Measurements from ENCODE around the gene SLC6A18.

The SLC6A18 gene

DNA sequence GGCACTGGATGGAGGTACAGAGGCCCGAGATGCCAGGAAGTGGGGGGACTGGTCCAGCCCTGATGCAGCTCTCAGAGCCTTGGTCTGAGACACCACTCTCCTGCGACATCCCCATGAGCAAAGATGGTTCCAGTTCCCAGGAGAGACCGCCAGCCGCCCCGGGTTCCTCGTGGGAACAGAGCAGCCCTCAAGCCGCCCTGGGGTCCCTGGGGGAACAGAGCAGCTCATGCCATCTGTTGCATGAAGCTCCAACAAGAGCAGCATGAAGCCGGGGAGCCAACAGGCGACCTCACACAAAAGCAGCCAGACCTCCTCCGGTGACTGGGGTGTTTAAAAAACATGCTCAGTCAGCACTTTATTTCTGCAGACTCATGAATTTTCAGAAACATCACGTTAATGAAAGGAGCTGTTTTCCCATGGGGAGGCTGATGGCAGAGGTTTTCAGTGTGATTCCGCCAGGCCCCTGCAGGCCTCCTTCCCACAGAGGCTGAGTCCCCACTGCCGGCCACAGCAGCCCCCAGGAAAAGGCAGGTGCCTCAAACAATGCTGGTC, 6.2 kb downstream of the SLC6A18 start:
- no peaks in the 10 kb centered on the region for H3K9me2 ChIP-seq (replicated peaks; ENCODE audit: insufficient read depth, low read length)
- H3K36me3 ChIP-seq (ENCODE audit: low read length) = no peaks in the 10 kb centered on the region
- H3K27ac ChIP-seq (ENCODE audit: low read depth, low read length) = no peak overlapping the region
- no peak overlapping the region for H3K4me3 ChIP-seq (ENCODE audit: insufficient read depth, low read length, poor library complexity, severe bottlenecking)
- no peak overlapping the region for H3K4me2 ChIP-seq (ENCODE audit: low read depth, low read length, poor library complexity, severe bottlenecking)
- H3K79me2 ChIP-seq (ENCODE audit: insufficient read depth, low read length) = no peaks in the 10 kb centered on the region
- TF ChIP-seq, protein P1, sequence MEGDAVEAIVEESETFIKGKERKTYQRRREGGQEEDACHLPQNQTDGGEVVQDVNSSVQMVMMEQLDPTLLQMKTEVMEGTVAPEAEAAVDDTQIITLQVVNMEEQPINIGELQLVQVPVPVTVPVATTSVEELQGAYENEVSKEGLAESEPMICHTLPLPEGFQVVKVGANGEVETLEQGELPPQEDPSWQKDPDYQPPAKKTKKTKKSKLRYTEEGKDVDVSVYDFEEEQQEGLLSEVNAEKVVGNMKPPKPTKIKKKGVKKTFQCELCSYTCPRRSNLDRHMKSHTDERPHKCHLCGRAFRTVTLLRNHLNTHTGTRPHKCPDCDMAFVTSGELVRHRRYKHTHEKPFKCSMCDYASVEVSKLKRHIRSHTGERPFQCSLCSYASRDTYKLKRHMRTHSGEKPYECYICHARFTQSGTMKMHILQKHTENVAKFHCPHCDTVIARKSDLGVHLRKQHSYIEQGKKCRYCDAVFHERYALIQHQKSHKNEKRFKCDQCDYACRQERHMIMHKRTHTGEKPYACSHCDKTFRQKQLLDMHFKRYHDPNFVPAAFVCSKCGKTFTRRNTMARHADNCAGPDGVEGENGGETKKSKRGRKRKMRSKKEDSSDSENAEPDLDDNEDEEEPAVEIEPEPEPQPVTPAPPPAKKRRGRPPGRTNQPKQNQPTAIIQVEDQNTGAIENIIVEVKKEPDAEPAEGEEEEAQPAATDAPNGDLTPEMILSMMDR (IDR thresholded peaks at IDR 0.05; ENCODE audit: insufficient read depth, low read length, poor library complexity, severe bottlenecking) = no peak
- TF ChIP-seq EZH2phosphoT487 (conservative IDR thresholded peaks at IDR 0.05; ENCODE audit: low read length) = no peak
- no peak overlapping the region for H2AFZ ChIP-seq (ENCODE audit: low read depth, low read length, severe bottlenecking)
- no peaks in the 10 kb centered on the region for H3K27me3 ChIP-seq (ENCODE audit: low read length)
- no peak overlapping the region for H3K9ac ChIP-seq (ENCODE audit: low read length)
- H3F3A ChIP-seq (ENCODE audit: insufficient read depth) = no peaks in the 10 kb centered on the region
- H3K9me3 ChIP-seq (ENCODE audit: insufficient read depth, low read length) = no peaks in the 10 kb centered on the region
- H4K20me1 ChIP-seq (ENCODE audit: low read depth, low read length) = no peaks in the 10 kb centered on the region

DNA sequence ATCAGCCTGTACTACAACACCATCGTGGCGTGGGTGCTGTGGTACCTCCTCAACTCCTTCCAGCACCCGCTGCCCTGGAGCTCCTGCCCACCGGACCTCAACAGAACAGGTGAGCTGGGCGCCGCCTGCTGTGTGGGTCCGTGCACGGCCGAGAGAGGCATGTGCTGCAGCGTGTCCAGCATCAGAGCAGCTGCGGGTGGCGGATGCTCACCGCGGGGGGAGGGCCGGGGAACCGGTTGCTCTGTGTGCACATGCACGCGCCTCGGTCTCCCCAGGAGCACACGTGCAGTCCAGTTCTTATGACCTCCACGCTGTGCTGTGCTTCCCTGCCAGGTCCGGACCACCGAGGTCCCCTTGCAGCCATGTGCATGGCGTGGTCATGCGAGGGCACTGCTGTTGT, 7.6 kb downstream of the SLC6A18 start:
- no peak overlapping the region for H3K4me3 ChIP-seq (ENCODE audit: insufficient read depth, low read length, poor library complexity, severe bottlenecking)
- TF ChIP-seq, protein P1 (IDR thresholded peaks at IDR 0.05; ENCODE audit: insufficient read depth, low read length, poor library complexity, severe bottlenecking) = no peak
- TF ChIP-seq EZH2phosphoT487 (conservative IDR thresholded peaks at IDR 0.05; ENCODE audit: low read length) = no peak
- H3K9ac ChIP-seq (ENCODE audit: low read length) = no peak overlapping the region
- no peaks in the 10 kb centered on the region for H3K9me3 ChIP-seq (ENCODE audit: insufficient read depth, low read length)
- no peaks in the 10 kb centered on the region for H3K9me2 ChIP-seq (replicated peaks; ENCODE audit: insufficient read depth, low read length)
- no peak overlapping the region for H3K27ac ChIP-seq (ENCODE audit: low read depth, low read length)
- H3K79me2 ChIP-seq (ENCODE audit: insufficient read depth, low read length) = no peaks in the 10 kb centered on the region
- H3K27me3 ChIP-seq (ENCODE audit: low read length) = no peaks in the 10 kb centered on the region
- no peak overlapping the region for H2AFZ ChIP-seq (ENCODE audit: low read depth, low read length, severe bottlenecking)
- H3K4me2 ChIP-seq (ENCODE audit: low read depth, low read length, poor library complexity, severe bottlenecking) = no peak overlapping the region
- H3F3A ChIP-seq (ENCODE audit: insufficient read depth) = no peaks in the 10 kb centered on the region
- H3K36me3 ChIP-seq (ENCODE audit: low read length) = no peaks in the 10 kb centered on the region
- H4K20me1 ChIP-seq (ENCODE audit: low read depth, low read length) = no peaks in the 10 kb centered on the region

DNA sequence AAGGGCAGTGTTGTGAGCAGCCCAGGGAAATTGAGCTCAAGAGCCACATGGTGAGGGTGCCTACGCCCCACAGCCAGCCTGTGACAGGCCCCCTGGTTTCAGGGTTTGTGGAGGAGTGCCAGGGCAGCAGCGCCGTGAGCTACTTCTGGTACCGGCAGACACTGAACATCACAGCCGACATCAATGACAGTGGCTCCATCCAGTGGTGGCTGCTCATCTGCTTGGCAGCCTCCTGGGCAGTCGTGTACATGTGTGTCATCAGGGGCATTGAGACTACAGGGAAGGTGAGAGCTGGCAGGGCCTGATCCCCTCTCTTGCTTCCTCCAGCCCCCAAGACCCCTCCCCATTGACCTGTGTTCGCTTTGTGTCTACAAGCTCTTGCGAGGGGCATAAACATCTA, 10.2 kb downstream of the SLC6A18 start:
- H3K36me3 ChIP-seq (ENCODE audit: low read length) = no peaks in the 10 kb centered on the region
- TF ChIP-seq, protein P1 (IDR thresholded peaks at IDR 0.05; ENCODE audit: insufficient read depth, low read length, poor library complexity, severe bottlenecking) = no peak
- TF ChIP-seq EZH2phosphoT487 (conservative IDR thresholded peaks at IDR 0.05; ENCODE audit: low read length) = no peak

More for the DNA sequence above, 10.2 kb downstream of the SLC6A18 start:
- H3K4me3 ChIP-seq (ENCODE audit: insufficient read depth, low read length, poor library complexity, severe bottlenecking) = no peak overlapping the region
- no peaks in the 10 kb centered on the region for H3K79me2 ChIP-seq (ENCODE audit: insufficient read depth, low read length)
- no peaks in the 10 kb centered on the region for H3K9me2 ChIP-seq (replicated peaks; ENCODE audit: insufficient read depth, low read length)
- H3K9ac ChIP-seq (ENCODE audit: low read length) = no peak overlapping the region
- H3K4me2 ChIP-seq (ENCODE audit: low read depth, low read length, poor library complexity, severe bottlenecking) = no peak overlapping the region
- no peaks in the 10 kb centered on the region for H3K9me3 ChIP-seq (ENCODE audit: insufficient read depth, low read length)
- H3K27ac ChIP-seq (ENCODE audit: low read depth, low read length) = no peak overlapping the region
- no peaks in the 10 kb centered on the region for H4K20me1 ChIP-seq (ENCODE audit: low read depth, low read length)
- no peaks in the 10 kb centered on the region for H3F3A ChIP-seq (ENCODE audit: insufficient read depth)
- no peaks in the 10 kb centered on the region for H3K27me3 ChIP-seq (ENCODE audit: low read length)
- no peak overlapping the region for H2AFZ ChIP-seq (ENCODE audit: low read depth, low read length, severe bottlenecking)

Data from SU-DHL-6 (cell line).